ENCODE results near the gene FGFBP3. TPM values are rescaled to one million over a fixed set of nuclear protein-coding genes. Genes with fewer than 3 reads are reported as not detected.

Gene FGFBP3
- total and polyA plus RNA-seq, 2 of the 13 experiments (the other 11 are each of a cell fraction or from before 2014, with no cell fraction given): 0.50 to 2.0 TPM

GRCh38 chr10:91944880-91945630 lies 35.8 kb upstream of the FGFBP3 start:
- ChIA-PET CTCF (ENCODE audit: low intra/inter-chr PET ratio, low total read pairs) (no interaction called here), POLR2A (no interaction called here)
- H3K36me3 ChIP-seq (replicated peaks in 1 of 2; ENCODE audit: control insufficient read depth in 1 of 2, insufficient read depth in 2 of 2, low read length in 2 of 2): peaks cover 10 to 51% of the 10 kb centered on the region in 2 experiments; a peak in 4 of 5 replicates
- H3K4me3 ChIP-seq (replicated peaks in 1 of 3; ENCODE audit: insufficient read depth in 1 of 3, low read depth in 2 of 3, low read length in 3 of 3): no peak overlapping the region
- no peaks in the 10 kb centered on the region for H3K9me3 ChIP-seq (ENCODE audit: low read length)
- no peaks in the 10 kb centered on the region for H3K27me3 ChIP-seq (ENCODE audit: control insufficient read depth in 1 of 2, insufficient read depth in 2 of 2, low read length in 2 of 2)
- H2AFZ ChIP-seq (ENCODE audit: low read length): no peak overlapping the region
- intact Hi-C loops (cut with micrococcal nuclease; ENCODE audit: unreplicated experiment) (no loop called here), in situ Hi-C loops (cut with HindIII; ENCODE audit: extremely low pct_ligation_motif_present, low pct_unique_long_range_greater_than_20kb) (no loop called here)
- no peak for ATAC-seq
- H4K20me1 ChIP-seq (ENCODE audit: insufficient read depth, low read length): no peaks in the 10 kb centered on the region
- no peak for DNase-seq (ENCODE audit: low spot score)
- H3K4me1 ChIP-seq (ENCODE audit: insufficient read depth, low read length): no peaks in the 10 kb centered on the region
- no peak overlapping the region for H3K4me2 ChIP-seq (ENCODE audit: low read depth, low read length)
- H3K9ac ChIP-seq (ENCODE audit: insufficient read depth, low read depth, low read length): no peak overlapping the region
- no peak for FAIRE-seq
- TF ChIP-seq ZNF772 (CRISPR knock-in tag; IDR thresholded peaks at IDR 0.05): no peak
- no peak for TF ChIP-seq ZNF3 (CRISPR knock-in tag; IDR thresholded peaks at IDR 0.05)
- no peak for TF ChIP-seq CSRNP1 (CRISPR knock-in tag; IDR thresholded peaks at IDR 0.05)
- TF ChIP-seq PCBP2 (optimal IDR thresholded peaks at IDR 0.05; ENCODE audit: low read depth, low read length, poor library complexity, severe bottlenecking): no peak
- no peak for TF ChIP-seq ZNF350 (CRISPR knock-in tag; IDR thresholded peaks at IDR 0.05; ENCODE audit: borderline replicate concordance, low read depth)
- no peak for TF ChIP-seq ETS1 (CRISPR knock-in tag; IDR thresholded peaks at IDR 0.05)
- no peak for TF ChIP-seq GPN1 (CRISPR knock-in tag; IDR thresholded peaks at IDR 0.05; ENCODE audit: borderline replicate concordance)
- TF ChIP-seq REPIN1 (CRISPR knock-in tag; IDR thresholded peaks at IDR 0.05; ENCODE audit: borderline replicate concordance, low read depth): no peak
- no peak for TF ChIP-seq ZSCAN25 (CRISPR knock-in tag; IDR thresholded peaks at IDR 0.05)
- BruUV-seq (replicated peaks): no TSS peak
- H3K27ac ChIP-seq (ENCODE audit: extremely low read length, insufficient read depth, low read length): no peak overlapping the region
- no peaks in the 10 kb centered on the region for H3K79me2 ChIP-seq (ENCODE audit: insufficient read depth, low read length)
- WGBS (ENCODE audit: low lambda C conversion rate): 94% methylated on average over 5 of the region's 5 CpGs

Data from HepG2 (cell line).